GF-D8 (cell line): ENCODE measurements around the gene RALB.
"Not testable (repeated sequence)": the region's sequence is repeated elsewhere in the genome, so short reads cannot be mapped to it uniquely, and the experiment has no call there.

Experiments used
- DNase-seq: peaks from one replicate; lab custom pipeline; 2025; lab: John Stamatoyannopoulos, UW

Gene RALB

DNA sequence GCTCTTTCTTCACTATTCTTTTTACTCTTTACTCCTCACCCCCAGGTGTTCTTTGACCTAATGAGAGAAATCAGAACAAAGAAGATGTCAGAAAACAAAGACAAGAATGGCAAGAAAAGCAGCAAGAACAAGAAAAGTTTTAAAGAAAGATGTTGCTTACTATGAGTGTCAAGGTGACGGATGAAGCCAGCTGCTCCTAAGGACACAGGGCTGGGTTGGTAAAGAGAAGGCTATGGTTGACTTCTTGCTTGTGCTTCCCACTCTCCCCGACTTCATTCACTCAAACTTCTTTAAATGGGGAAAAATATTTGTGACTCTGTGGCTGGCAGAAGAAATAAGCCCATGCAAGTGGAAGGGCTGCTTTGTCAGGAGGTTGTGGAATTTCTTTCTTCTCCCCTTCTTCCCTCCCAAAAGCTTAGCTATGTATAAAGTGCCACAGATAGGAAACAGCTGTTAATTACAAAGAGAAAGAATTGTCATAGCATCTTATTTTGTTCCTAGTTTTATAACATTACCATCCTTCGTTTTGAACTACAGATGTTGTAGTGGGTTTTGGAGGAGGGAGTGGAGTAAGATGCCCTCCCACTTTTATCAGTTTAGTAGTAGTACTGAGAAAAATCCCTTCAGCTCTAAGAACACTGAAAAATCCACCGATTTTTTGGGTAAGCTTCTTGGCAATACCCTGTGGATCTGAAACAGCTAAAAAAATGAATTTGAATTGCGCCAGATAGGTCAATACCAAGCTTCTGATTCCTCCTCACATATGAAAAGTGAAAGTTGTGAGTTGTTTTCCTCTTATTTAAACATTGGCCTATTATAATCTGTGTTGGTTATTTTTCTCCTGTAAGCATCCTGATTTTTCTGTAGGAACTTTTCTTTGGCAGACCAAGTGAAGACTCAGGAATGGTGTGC lies 40.7 kb downstream of the RALB start:
- no peak for DNase-seq

DNA sequence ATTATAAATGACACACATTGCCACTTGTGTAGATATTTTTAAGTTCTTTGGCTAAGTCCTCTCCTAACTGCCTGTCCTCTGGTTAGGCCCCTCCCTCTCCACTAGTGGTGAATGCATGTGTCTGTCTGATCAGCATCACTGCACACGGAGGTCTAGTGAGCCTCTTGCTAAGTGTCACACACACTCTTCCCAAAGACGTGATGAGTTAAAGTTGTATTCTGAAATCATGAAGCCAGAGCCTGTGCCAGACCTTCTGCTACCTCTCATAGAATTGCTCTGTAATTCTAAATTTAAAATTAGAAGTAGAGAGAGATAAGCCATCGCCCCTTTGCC lies 41.3 kb downstream of the RALB start:
- DNase-seq, result no peak

DNA sequence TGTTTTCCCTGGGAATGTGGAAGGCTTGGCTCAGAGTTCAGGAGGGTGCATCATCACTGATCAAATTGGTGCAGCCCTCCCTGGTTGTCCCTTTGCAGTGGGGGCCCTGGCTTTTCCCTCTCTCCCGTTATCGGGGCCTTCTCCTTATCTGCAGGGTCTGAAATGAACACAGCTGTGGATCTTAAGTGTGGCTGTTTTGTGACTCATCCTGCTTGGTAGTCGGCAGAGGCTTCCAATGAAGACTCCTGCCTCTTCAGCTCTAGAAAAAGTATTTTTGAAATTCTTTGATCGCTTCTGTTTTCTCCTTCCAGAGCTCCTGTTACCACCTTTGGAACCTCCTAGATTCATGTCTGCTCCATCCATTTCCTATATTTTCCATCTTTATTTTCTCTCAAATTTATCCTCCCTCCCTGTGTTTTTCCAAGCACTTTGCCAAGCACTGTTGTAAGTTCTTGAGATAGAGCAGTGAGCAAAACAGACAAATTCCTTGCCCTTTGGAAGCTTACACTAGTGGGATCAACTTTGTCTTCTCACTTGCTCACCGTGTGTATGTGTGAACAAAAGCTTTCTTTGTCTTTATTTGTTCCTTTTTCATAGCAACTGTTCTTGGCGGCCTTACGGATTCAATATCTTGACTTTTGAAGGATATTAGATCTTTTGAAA lies 45.7 kb downstream of the RALB start:
- no peak for DNase-seq

DNA sequence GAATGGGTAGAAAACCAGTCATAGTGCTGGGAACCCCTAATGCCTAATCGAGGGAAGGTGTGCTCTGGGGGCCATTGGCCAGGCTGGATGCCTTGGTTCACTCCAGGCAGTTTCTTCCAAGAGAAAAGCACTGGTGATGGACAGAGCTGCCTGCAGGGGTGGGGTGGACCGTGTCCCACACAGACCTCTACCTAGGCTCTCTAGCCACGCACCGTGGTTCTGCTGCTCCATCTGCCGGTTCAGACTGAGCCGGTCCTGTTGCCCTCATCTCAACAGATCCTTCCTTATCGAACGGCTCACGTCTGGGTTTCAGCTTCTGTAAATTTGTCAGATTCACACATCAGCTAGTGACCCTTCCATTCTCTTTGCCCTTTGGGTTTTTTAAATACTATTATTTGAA lies 46.4 kb downstream of the RALB start:
- DNase-seq, result no peak

DNA sequence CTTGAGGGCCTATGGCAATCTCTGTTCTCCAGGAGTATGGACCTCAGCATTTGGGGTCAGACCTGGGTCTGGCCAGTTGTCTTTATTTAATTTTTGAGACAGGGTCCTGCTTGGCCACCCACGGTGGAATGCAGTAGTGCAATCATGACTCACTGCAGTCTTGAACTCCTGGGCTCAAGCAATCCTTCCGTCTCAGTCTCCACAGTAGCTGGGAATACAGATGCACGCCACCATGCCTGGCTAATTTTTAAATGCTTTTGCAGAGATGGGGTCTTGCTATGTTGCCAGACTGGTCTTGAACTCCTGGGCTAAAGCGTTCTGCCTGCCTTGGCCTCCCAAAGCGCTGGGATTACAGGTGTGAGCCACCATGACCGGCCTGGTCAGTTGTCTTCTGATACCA lies 46.9 kb downstream of the RALB start:
- no peak for DNase-seq

DNA sequence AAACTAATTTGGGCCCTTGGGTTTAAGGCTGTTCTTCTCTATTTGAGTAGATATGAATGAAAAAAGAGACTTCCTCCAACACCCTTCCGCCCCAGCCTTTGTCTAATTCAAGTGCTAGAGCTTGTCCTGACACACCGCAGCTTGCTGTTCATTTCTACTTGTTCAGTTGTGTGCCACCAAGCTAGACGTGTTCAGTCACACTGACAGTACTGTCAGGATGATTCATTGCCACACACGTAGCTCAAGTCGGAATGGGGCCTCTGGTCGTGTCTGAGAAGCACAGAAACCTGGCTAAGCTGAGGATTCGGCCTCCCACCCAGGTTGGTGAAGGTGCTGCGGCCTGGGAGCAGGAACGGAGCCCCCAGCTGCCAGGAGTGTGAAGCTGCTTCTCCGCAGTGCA lies 47.7 kb downstream of the RALB start:
- no peak for DNase-seq

DNA sequence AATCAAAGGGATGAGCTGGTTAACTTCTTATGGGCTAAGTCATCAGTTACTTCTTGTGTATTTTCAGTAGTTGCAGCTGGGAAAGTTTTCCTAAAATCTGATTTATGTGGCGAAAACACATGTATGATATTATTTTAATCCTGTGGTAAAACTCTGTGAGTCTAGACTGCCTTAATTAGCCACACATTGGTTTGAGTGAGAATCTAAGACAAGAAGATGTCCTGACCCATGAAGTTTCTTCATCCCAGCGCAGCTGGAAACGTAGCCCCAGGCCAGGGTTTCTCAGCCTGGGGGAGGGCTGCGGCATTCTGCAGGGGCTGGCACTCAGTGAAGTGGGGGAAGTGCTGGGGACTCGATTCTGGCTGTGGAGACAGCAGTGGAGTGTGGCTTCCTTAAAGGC lies 48.6 kb downstream of the RALB start:
- no peak for DNase-seq

DNA sequence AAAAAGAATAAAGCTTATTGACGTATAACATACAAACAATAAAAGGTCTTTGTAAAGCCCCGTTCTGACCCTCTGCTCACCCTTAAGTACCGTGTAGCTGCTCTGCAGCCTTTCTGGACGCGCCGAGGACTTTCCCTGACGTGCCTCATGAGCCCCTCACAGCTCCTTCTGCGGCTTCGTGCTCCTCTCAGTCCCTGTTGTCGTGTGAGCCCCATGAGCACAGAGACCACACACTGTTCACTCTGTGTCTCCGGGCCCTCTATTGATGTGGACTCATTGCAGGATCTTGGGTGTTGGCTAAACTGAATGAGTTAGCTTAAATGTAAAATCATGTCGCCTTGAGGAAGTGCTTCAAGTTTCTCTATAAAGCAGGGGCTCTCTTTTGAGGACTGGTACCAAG lies 49.6 kb downstream of the RALB start:
- no peak for DNase-seq

DNA sequence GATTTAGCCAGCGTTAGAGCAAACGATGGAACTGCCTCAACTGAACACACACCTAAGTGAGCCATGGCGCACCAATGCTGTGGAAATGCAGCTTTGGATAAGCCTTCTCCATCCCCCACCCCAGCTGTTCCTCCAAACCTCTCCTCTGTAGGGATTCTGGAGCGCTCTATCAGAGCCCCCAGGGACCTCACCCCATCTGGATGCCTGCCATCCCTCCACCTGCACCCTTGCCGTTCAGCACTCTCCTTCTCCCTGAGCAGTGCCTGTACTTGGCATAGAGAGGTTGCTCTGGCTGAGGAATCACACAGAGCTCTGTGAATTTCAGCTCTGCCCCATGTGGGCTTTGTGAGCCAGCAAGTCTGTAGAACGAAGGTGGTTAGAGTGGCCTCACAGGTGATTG lies 50.5 kb downstream of the RALB start:
- DNase-seq, result no peak

DNA sequence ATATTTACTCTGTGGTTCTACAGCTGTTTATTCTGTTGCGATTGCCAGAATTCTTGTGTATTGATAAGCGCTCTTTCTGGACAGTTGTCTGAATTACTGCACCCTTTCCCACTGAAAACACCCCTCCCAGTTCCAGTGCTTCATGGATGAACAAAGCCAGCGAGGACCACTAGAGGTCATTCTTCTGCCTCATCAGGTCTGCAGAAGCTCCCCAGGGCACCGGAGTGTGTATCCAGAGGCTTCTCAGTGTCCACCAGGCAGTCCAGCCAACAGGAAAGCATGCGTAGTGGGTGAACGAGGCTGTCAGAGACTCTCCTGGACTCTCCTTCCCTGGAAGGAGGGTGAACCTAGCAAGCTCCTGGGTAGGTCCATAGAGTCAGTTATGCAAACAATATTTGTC lies 52.6 kb downstream of the RALB start:
- DNase-seq, result no peak

DNA sequence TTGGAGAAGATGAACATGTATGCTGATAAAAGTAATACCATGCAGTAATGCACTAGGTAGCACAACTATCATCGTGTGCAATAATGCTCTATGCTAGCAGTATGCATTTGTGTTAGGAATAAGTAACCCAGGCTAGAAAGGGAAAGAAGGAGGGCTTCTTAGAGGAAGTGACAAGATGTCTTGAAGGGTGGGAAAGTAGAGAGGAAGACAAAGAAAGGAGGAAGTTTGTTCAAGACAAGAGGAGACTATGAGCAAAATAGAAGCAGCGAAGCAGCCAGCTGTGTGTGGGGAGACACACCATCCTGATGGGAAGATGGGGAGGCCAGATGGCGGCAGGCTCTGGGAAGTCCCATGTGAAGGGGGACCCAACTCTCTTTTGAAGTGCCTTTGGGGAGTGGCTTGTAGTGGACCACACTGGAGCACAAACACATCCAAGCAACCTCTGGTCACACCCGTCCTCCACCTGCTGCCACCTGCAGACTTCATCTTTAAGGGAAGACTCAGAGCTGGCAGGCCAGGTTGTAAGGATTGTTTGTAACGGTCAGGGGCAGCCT lies 53.4 kb downstream of the RALB start:
- DNase-seq, result no peak

DNA sequence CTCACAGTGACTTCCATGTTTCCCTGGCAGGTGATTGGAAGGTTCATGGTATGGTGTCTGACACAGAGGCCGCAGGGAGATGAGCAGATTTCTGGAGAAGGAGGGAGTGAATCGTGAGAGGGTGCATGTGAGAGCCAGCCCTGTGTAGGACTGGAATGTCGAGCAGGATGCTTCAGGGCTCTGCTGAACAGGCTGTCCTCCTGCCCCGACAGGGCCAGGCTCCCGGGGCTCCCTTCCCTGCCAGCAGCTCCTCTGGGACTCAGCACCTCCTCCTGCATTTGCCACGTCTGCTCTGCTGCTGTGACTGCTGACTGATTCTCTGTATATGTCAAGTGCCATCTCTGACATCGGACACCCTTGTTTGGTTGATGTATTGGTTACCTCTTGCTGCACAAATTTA lies 54.8 kb downstream of the RALB start:
- DNase-seq, result no peak

DNA sequence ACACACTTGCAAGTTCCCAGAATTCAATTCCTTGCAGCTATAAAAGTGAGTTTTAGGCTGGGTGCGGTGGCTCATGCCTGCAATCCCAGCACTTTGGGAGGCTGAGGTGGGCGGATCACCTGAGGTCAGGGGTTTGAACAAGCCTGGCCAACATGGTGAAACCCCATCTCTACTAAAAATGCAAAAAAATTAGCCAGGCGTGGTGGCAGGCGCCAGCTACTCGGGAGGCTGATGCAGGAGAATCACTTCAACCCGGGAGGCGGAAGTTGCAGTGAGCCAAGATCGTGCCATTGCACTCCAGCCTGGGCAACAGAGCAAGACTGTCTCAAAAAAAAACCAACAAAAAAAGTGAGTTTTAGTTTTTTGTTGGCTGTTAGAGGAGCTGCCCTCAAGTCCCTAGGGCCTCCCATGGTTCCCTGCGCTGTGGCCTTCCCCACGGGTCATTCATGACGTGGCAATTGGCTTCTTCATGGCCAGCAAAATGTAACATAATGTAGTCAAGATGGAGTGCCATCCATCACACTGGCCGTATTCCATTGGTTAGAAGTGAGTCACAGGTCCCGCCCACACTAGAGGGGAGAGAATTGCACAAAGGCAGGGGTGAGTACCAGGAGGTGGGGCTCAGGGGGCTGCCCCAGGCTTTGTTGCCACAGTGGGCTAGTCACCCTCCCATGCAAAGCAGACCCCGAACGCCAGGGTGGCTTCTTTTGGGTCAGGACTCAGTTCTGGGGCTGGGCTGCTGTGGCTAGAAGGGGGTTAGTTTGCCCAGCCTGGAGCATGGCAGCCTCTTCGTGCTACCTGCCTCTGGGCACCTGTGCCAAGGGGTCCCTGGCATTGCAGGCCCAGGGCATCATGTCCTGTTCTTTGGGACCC lies 55.6 kb downstream of the RALB start:
- DNase-seq, result no peak

DNA sequence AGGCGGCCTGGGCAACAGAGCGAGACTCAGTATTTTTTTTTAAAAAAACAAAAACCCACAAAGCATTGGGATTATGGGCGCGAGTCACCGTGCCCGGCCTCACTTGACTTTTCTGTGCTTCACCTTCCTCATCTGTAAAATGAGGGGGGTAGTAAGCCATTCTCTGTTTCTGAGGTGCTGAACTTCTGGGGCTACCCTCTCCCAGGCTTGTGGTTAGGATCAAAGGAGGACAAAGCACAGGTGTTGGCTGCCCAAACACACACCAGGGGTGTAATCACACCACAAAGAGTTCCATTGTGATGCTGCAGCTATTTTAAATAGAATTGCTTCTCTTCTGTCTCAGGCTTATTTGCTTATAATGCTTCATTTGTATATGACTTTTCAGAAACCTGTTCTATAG lies 57.5 kb downstream of the RALB start:
- no peak for DNase-seq

DNA sequence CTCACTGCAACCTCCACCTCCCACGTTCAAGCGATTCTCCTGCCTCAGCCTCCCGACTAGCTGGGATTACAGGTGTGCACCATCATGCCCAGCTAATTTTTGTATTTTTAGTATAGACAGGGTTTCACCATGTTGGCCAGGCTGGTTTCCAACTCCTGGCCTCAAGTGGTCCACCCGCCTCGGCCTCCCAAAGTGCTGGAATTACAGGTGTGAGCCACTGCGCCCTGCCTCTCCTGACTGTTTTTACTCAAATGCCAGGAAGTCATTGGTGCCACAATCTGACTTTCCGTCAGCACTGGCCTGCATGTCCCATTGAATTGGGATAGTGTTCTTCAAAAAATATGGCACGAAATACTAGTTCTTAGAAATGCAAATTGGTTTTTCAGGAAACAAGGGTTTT lies 58.2 kb downstream of the RALB start:
- DNase-seq, result not testable (repeated sequence)

DNA sequence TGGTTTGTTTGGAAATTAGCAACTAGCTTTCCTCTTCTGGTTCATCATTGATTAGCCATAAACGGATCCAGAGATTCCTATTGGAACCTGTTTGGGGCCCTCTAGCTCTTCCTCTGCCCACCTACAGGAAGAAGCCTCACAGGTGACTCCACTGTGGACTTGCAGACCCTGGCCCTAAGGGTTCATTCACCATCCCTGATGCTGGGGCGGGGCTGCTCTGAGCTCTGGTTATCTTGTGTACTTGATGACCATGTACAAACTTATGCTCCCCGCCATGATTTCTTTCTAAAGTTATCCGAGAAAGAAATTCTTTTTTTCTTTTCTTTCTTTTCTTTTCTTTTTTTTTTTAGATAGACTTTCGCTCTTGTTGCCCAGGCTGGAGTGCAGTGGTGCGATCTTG lies 59.4 kb downstream of the RALB start:
- DNase-seq, result no peak

DNA sequence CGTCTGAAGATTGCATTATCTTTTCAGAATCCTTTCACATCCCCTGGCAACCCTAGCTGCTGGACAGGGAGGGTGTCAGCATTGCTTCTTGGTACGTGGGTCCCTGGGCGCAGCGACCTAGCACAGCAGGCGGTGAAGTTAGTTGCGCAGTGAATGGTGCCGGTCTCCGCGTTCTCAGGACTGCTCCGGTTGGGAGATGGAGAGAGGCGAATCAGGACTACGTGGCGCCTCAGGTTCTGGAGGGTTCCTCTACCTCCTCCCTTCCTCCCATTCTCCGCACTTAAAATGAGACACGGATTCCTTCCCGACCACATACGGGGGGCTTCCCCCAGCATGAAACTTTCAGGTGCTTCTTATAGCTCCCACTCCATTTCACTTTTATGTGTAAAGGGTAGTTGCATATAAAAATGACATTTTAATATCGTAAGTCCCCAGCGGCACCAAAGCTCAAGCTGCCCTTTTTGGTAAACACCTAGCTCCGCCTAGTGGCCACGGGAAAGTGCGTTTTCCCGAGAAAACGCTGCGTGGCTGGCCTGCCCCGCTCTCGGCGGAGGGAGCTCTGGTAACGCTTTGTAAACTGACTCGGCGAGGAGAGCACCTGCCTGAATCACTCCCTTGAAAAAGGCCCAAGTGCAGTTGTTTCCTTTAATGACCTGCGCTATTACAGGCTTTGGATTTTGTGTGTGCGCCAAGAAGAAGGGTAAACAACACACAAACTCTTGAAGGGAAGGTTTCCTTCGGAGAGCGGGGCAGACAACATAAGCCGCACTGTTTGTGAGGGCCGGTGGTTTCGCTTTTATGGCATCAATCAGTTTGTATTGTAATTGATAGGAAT lies 60.4 kb downstream of the RALB start:
- peak; percentile 16 for DNase-seq

DNA sequence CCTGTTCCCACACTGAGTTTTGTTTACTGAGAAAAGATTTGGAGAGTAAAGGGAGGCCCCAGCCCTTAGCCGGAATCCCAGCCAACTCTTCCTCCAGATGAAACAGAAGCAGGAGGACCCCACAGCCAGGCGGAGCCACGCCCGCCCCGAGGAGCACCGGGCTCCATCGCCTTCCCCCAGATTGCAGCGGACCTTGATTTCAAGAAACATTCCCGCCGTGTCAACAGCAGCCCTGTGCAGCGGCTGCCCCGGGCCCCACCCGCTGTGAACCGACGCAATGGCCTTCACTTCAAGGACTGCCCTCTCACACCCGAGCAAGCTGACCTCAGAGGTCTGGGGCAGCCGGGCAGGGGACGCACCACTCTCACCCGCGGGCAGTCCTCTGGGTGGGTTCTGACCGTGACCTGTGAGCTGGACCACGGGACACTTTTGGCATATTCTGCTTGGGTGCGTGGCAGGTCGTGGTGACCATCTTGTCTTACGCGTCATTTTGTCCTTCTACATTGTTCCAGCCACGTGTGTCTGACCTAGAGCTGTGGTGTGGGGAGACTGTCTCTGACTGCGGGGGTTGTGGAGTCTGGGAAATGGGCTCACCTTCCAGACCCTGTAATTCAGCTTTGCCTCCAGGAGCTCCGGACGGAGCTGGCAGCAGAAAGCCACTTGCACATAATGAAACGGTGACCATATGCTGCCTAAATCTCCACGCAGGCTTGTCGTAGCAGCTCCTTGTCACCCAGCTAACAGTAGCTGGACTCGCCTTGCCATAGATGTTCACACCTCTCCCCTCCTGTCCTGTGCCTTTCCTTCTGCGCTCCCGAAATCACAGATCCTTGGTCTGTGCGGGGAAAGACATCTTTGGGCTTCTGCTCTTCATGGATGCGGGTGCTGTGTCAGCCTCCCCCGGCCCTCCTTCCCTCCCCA lies 61.3 kb downstream of the RALB start:
- no peak for DNase-seq

DNA sequence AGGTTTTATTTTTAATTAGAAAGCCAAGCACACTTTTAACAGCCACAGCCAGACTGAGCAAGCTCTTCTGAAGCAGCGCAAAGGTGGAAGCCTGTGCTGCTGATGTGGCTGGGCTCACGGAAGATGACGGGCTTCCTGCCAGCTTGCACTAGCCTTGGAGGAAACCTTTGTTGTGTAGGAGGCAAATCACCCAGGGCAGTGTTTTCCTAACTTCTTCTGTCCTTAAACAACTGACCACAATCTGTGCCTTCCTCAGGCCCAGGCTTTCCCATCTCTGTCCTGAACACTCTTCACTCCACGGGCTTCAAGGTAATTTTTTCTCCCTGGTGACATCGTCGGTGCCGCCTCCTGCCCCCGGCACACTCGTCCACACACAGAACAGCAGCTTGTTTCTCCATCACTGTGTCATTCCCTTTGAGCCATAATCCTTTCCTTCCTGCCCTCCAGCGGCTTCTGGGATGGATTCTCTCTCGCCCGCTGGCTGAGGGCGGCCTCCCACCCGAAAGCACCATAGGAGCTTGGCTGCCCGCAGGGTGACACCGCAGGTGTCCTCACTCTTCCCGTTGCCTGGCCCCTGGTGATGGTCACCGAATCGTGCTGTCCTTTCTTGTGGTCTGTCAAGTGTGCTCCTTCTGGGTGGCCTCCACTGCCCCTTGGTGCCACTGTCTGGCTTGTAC lies 62.2 kb downstream of the RALB start:
- DNase-seq, result no peak
